CD4-positive, alpha-beta T cell treated with Interleukin-12 subunit alpha and Interleukin-12 subunit beta, for 1 hour (primary cell): ENCODE results near the gene SPON1.

ENCODE experiments used
- DNase-seq: peaks from one replicate; pipeline ENCODE4 v3.0.0-alpha.2; 2020

Gene SPON1

DNA sequence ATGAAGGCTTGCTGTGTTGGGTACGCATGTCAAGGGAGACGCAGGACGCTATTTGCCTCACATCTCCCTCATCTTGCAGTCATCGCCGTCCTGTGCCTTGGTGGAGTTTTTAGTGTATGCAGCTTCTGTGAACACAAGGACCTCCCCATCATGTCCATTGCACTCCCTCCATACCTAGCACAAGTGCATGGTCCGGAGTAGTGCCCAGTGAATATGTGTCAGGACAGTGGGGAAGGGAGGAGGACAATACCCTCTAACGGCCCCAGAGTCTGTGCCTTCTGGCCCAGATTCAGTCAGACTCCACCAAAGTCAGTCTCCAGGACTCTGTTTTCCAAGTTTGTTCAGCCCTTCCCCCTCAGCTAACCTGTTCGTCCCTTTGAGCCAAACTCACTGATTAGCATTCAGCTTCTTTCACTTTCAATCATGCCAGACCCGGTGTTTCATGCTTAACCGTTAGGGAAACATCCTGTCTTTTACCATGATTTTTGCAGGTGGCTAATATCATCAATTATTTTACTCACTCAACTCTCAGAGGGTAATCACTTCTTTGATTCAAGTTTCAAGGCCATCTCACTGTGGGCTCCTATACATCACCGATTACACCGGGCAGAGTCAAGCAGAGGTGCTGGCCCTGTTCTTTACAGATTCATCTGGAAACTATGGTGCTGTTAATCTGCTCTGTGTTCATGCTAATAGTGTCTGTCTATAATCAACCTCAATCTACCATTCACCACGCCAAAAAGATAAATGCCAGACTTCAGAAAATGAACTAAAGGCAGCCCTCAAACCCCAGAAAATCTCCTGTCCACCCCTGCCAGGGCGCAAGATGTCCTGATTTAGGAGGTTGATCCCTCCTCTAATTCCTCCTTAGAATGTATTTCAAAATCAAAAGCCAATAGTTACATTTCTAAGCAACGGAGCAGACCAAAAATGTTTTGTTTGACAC is 240.0 kb downstream of the SPON1 start:
- peak; percentile 8 for DNase-seq

DNA sequence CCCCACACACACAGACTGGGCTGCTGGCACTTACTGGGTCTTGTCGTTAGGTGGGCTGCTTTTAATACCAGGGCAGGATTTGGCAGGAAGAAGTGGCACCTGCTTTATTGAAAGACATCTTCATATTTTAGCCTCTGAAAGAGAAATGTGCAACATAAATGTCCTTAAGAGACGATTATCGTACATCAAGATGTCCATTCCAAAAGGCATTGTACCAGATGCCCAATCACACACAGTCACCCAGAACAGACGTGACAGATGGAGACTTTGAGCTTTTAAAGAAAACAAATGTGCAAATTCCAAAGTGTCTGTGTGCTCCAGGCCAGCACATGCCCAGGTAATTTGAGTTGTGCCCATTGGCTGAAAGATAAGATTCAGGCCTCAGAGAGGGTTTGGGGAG is 240.8 kb downstream of the SPON1 start:
- no peak for DNase-seq

- DNase-seq, result no peak
Observed at GRCh38 chr11:14212986-14213385, 250.5 kb downstream of the SPON1 start.

- no peak for DNase-seq
Observed at GRCh38 chr11:14218728-14219127, 256.2 kb downstream of the SPON1 start.

- DNase-seq, result no peak
Observed at GRCh38 chr11:14223636-14224288, 261.2 kb downstream of the SPON1 start.

GRCh38 chr11:14224395-14224794 is 261.9 kb downstream of the SPON1 start:
- DNase-seq, result no peak

DNA sequence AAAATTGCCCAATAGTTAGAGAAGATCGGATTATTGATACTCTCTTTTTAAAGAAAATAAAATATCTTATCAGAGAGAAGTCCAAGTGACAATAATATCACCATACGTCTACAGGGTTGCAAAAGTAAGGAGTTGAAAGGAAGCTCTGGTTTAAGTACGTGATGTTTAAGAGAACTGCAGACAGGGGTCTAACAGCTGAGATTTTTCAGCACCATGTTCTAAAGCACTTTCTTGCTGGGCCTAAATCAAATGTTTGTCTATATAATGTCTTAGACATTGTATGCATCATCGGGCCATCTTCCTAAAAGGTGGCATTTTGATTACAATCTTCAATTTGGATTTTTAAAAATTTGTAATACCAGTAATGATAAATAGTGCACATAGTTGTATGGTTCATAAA is 263.1 kb downstream of the SPON1 start:
- DNase-seq, result no peak

DNA sequence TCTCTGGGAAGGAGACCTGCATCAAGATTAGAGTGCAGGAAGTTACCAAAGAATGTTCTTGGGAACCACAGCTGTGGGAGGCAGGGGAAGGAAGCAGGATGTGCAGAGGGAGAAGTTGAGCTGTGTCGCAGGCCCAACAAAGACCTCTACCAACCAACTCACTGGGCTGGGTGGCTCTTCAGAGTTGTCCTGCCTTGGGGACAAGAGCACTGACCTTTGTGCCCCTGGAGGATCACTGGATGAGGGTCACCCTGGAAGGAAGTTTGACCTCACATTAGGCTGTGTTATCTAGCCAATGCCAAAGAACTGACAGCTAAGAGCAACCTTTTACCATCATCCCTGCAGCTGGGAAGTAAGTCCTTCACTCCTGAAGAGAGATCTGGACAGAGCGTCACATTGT is 265.8 kb downstream of the SPON1 start:
- no peak for DNase-seq

GRCh38 chr11:14229472-14229871 is 266.9 kb downstream of the SPON1 start:
- DNase-seq, result no peak

DNA sequence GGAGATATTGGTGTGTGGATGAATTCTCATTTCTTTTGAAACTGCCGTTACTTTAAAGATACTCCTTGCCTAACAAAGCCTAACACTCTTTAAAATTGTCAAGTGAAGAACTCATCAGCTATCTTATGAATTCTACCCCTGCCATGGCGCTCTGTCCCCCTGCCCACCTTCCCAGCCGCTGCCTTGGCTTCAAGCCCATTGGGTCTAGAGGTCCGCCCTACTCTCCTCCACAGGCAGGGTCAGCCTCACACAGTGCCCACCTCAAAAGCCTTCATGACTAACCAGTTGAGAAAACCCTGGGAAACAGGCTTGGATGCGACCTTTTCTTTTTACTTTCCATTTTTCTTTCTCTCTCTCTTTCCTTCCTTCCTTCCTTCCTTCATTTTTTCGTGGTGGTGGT is 267.9 kb downstream of the SPON1 start:
- no peak for DNase-seq

DNA sequence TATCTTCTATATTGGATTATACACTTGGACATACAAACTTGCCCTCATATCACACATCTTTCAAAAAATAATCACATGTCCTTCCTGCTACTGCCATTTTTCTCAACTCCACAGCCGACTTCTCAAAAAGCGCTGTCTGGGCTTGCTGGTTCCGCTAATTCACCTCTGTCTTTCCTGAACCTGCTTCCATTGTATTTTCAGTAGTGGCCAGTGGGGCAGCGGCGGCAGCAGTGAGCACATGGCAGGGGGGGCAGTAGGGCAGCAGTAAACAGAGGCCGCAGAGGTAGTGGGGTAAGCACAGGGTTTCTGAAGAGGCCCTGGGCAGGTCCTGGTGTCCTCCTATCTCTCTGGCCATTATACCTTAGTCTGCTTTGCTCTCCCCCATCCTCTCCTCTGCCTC is 270.1 kb downstream of the SPON1 start:
- DNase-seq, result no peak

DNA sequence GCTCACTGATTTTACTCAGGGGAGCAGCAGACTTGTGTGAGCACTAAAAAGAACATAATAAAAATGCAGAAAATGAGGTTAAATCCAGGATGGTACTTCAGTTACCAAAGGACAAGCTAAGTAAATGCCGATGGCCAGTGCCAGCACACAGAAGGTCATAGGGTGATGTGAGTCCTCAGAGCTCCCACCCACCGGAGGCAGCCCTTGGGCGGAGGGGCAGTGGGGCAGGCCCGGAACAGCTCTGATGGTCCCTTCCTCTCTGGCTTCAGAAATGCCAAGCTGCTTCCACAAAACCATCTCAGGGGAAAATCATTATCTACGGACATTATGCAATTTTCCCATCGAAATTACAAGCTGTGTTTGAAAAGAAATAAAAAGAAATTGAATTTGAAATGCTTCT is 271.9 kb downstream of the SPON1 start:
- no peak for DNase-seq

DNA sequence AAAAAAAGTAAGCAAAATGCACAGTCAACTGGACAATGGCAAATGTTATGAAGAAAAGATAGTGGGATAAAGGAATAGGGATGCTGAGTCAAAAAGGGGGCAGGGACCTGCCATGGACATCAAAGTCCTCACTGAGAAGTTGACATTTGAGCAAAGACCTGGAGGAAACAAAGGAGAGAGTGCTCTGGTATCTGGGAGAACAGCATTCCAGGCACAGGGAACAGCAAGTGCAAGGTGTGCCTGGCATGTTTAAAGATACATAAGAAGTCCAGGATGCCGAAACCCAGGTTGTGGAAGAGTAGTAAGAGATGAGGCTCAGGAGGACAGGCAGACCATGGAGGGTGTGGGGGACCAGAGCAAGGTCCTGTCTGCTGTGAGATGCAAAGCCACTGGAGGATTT is 273.2 kb downstream of the SPON1 start:
- no peak for DNase-seq

GRCh38 chr11:14237444-14237961 is 275.0 kb downstream of the SPON1 start:
- DNase-seq, result peak; percentile 4

DNA sequence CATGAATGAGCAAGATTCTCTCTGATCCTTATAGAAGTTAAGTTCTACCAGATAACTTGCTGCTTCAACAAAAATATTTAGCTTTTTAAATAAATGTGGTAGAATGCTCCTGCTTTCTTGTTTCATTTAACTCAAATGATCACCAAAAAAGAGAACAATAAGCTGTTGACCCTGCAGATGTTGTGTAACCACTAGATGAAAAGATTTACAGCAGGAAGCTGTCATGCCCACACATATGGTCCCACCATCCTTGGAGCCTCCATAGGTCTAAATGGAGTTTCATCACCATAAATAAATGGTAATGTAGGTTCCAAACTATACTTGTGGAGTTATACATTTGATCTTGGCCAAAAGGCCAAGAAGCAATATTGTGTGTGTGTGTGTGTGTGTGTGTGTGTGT is 277.7 kb downstream of the SPON1 start:
- no peak for DNase-seq

DNA sequence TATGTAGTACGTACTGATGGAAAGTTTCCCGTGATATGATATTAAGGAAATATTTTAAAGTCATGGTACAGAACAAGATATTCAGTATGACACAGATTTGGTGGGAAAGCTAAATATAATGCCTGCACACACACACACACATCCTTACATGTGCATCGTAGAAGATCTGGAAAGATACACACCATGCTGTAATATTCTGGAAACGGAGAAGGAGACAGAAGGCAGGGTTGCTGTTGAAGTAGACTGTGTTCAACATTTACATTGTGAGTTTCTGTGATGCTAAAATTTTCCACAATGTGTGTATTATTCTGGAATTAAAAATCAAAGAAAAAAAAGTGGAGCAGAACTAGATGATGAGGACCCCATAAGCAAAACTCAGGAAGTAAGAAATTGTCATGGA is 278.4 kb downstream of the SPON1 start:
- DNase-seq, result no peak

GRCh38 chr11:14242187-14242586 is 279.7 kb downstream of the SPON1 start:
- no peak for DNase-seq

DNA sequence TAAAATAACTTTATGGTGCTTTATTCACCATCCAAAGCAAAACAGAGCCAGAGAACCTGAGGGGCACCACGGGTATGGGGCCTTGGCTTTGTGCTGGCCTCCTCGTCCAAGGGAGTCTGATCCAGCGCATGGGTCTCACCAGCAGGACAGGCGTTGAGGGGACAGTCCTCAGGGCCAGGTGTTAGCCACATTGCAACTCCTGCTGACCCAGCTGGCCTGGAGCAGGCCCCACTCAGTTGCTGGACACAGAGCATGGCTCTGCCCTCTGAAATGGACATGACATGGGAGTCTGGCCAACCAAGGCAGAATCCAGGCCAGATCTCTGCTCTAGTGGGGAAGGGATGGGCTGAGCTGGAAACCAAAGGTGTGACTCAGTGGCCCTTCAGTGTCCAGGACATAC is 280.2 kb downstream of the SPON1 start:
- DNase-seq, result no peak

DNA sequence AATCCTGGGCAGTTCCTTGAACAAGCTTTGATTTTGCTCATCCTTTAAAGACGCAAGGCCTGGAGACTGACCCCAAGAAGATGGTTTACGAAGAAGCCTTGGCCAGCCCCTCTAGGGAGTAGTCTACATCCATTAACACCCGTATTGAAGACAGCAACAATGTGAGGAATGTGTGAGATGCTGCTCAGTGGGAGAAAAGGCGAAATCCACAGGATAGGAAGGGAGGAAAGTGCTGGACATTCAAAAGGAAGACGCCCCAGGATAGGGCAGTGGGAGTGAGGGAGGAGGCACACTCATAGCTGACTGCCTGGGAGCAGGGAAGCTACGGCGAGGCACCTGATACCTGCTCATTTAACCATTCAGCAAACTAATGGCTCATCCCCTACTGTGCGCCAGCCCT is 282.4 kb downstream of the SPON1 start:
- DNase-seq, result no peak

GRCh38 chr11:14245444-14245843 is 282.9 kb downstream of the SPON1 start:
- DNase-seq, result no peak

- DNase-seq, result peak; percentile 10
Observed at GRCh38 chr11:14248580-14248981, 286.1 kb downstream of the SPON1 start.

DNA sequence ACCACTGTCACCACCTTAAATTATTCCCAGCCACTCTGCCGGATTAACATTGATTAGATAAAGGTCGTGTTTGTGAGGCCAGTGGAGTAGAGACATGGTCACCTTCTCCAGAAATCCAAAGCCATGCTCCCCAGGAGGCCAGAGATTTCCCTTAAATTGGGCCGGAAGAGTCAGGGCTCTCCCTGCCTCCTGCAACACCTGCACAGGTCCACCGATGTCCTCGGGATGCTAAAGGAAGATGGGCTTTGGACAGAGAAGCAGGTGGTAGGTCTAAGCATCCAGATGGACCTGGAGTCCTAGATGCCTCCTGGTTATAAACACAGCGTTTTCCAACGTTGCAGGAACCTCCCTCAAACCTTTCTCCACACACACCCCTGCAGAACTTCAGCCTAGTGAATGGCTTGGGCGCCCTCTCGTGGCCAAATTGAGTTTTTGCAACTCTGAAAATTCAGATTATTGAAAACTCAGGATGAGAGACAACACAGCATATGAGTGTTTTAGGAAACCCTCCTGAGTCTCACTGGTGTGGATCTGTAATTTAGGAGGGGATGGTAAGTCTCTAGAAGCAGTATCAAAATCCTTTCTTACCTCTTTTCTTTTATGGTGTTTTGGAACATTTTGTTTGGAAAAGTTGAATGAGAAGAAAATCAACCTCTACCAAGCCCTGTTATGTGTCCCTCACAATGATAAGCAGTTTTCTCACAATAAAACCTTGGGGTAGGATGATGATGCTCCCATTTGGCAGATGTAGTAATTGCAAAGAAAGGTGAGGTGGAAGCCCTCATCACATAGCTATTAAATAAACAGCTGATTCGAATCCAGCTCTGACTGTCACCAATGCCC is 286.8 kb downstream of the SPON1 start:
- DNase-seq, result peak; percentile 63

DNA sequence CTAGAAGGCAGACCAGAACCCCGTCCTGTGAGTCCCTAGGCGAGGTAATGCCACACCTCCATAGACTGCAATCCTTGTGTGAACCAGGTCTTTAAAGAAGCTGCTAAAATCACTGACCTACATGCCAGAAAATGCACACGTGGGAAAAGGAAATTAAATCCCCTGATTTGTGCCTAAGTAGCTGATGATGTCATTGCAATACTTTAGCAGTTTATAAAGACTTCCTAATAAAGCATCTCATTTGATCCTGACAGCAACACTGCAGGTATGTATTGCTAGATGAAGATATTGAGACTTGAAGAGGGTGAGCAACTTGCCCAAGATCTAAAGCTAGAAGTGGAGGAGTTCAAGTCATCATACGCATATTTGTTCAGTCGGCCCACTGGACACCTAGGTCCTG is 289.2 kb downstream of the SPON1 start:
- no peak for DNase-seq
